AG04450 (cell line): ENCODE data around the gene MSRB3. TPM values are rescaled to one million over a fixed set of nuclear protein-coding genes. Genes with fewer than 3 reads are reported as not detected.

ENCODE experiments used
- CTCF ChIA-PET: fragments of 300-600, 350-600 bp; formaldehyde crosslinking; extraction: SDS; loops from one replicate; lab custom pipeline; 2022; ENCODE audit warnings: antibody characterized with exemption, inconsistent platforms; lab: Charles Lee
- POLR2A ChIA-PET: fragments of 350-600 bp; formaldehyde crosslinking; extraction: SDS; loops from one replicate; lab custom pipeline; 2021; ENCODE audit warnings: antibody characterized with exemption, inconsistent platforms; lab: Yijun Ruan, JAX
- DNase-seq: peaks from one replicate; pipeline ENCODE4 v3.0.0-alpha.2; 2011; ENCODE audit warnings: low read depth, low spot score
- H3K27ac ChIP-seq: one replicate; pipeline ENCODE4 v1.5.1; 2012; ENCODE audit warnings: low read depth, low read length, control low read depth
- H3K27me3 ChIP-seq: one replicate; pipeline ENCODE4 v1.6.0; 2012; ENCODE audit warnings: low read length; ENCODE audit not compliant: control insufficient read depth, insufficient read depth
- H3K4me3 ChIP-seq: 2 replicates; pipeline ENCODE4 v1.5.1; 2011; ENCODE audit warnings: mild to moderate bottlenecking, low read depth, low read length, control low read depth
- H3K9me3 ChIP-seq: 2 replicates; pipeline ENCODE4 v1.5.1; 2012; ENCODE audit warnings: low read length; ENCODE audit not compliant: control insufficient read depth, insufficient read depth
- CTCF ChIP-seq: IDR thresholded peaks from 2 replicates; pipeline ENCODE4 v1.5.1; 2011; ENCODE audit warnings: low read depth, low read length, control low read depth, inconsistent platforms
- polyA plus RNA-seq: library from polyadenylated mRNA; depleted of rRNA; stranded (reverse); fragments of >200 nt; gene quantifications from 2 replicates; pipeline ENCODE4 v1.2.3, GENCODE V29; 2011

MSRB3 gene
- polyA plus RNA-seq, 1 experiment: 75.6 TPM

- Histone ChIP-seq H3K27ac (no peak overlapping the region), H3K4me3 (no peak overlapping the region), H3K9me3 (no peaks in the 10 kb centered on the region; the same call in 1 of the 2 replicates), H3K27me3 (no peaks in the 10 kb centered on the region)
- CTCF ChIA-PET: interaction anchor here (0.6 kb wide), 1 partner anchor 1359 kb away, joined by 4 read pairs; no protein-coding TSS in a partner anchor
- DNase-seq: no peak
- TF ChIP-seq CTCF: no peak
- POLR2A ChIA-PET: no interaction called here
Observed at GRCh38 chr12:65460063-65460462, 181.6 kb downstream of the MSRB3 start.

GRCh38 chr12:65461017-65461416 lies 182.5 kb downstream of the MSRB3 start:
- Histone ChIP-seq H3K4me3 (no peak overlapping the region), H3K27ac (no peak overlapping the region), H3K27me3 (no peaks in the 10 kb centered on the region), H3K9me3 (no peaks in the 10 kb centered on the region; the same call in 1 of the 2 replicates)
- no peak for TF ChIP-seq CTCF
- POLR2A ChIA-PET: no interaction called here
- DNase-seq: no peak
- CTCF ChIA-PET: no interaction called here

- Histone ChIP-seq H3K4me3 (no peak overlapping the region), H3K9me3 (no peaks in the 10 kb centered on the region; the same call in 1 of the 2 replicates), H3K27ac (no peak overlapping the region), H3K27me3 (no peaks in the 10 kb centered on the region)
- TF ChIP-seq CTCF: no peak
- ChIA-PET POLR2A (no interaction called here), CTCF (interaction anchor here (0.6 kb wide), 1 partner anchor 729 kb away, joined by 3 read pairs; no protein-coding TSS in a partner anchor)
- no peak for DNase-seq
Observed at GRCh38 chr12:65462484-65462883, 184.0 kb downstream of the MSRB3 start.

- no peaks in the 10 kb centered on the region for H3K27me3 ChIP-seq
- no peaks in the 10 kb centered on the region; the same call in 1 of the 2 replicates for H3K9me3 ChIP-seq
- no peak overlapping the region for H3K4me3 ChIP-seq
- ChIA-PET POLR2A (no interaction called here), CTCF (interaction anchor here (0.6 kb wide), 1 partner anchor 728 kb away, joined by 3 read pairs; no protein-coding TSS in a partner anchor)
- DNase-seq: no peak
- no peak for TF ChIP-seq CTCF
- H3K27ac ChIP-seq: no peak overlapping the region
Observed at GRCh38 chr12:65463082-65463481, 184.6 kb downstream of the MSRB3 start.

GRCh38 chr12:65463611-65464010 lies 185.1 kb downstream of the MSRB3 start:
- H3K4me3 ChIP-seq: no peak overlapping the region
- no peak for DNase-seq
- no peaks in the 10 kb centered on the region for H3K27me3 ChIP-seq
- ChIA-PET POLR2A (no interaction called here), CTCF (interaction anchor here (1.8 kb wide), 1 partner anchor 150 kb away, joined by 5 read pairs; no protein-coding TSS in a partner anchor)
- H3K9me3 ChIP-seq: no peaks in the 10 kb centered on the region; the same call in 1 of the 2 replicates
- H3K27ac ChIP-seq: no peak overlapping the region
- no peak for TF ChIP-seq CTCF
